ENCODE data around the gene KRT31.

Gene KRT31

DNA sequence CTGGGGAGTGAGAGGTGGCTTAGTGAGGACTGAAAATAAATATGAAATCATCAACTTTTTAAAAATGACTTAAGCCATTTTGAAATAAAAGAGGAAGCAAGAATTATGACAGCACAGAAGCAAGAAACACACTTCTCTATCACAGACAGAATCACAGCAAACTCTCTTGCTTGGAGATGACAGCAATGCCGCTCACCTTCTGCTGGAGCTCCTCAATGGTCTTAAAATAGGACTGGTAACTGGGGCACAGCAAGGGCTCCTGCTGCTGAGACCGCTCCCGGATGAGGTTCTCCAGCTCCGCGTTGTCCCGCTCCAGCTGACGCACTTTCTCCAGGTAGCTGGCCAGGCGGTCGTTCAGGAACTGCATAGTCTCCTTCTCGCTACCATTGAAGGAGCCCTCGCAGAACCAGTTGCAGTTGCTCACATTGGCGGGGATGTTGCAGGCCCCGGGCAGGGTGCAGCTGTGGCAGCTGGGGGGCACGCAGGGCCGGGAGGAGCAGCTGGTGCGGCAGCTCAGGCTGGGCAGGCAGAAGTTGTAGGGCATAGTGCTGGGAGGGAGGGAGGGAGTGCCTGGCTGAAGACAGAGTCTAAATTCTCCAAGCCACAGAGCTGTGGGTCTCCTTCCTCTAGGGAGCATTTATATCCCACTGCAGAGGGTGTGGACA, at the start of gene KRT31:
TSS of gene KRT31 (minus strand) at position 613 of the 665 bp plus-strand sequence. CDS start at position 544, 69 bp downstream.
- no peak within 1 kb of the TSS for H3K4me3 ChIP-seq (ENCODE audit: low read depth, low read length)
- no peak for DNase-seq (ENCODE audit: low read depth)

DNA sequence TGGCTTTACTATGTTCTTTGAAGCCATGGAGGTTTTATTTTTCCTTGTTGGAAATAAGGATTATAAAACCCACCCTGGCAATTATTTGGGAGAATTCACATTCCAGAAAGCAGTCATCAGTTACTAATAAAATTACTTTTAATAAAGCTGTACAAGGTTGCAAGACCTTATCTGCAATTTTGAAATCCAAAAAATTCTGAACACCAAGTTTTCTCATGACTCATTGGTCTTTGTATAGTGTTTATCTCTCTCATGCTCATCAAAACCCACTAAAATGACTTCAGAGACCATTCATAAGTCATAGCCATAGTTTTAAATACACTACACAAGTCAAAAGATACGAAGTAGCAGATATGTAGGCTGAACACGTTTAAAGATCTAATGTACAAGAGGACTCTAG, 49.4 kb upstream of the KRT31 start:
- no peak overlapping the region for H3K4me3 ChIP-seq (ENCODE audit: low read depth, low read length)
- TF ChIP-seq, protein P1, sequence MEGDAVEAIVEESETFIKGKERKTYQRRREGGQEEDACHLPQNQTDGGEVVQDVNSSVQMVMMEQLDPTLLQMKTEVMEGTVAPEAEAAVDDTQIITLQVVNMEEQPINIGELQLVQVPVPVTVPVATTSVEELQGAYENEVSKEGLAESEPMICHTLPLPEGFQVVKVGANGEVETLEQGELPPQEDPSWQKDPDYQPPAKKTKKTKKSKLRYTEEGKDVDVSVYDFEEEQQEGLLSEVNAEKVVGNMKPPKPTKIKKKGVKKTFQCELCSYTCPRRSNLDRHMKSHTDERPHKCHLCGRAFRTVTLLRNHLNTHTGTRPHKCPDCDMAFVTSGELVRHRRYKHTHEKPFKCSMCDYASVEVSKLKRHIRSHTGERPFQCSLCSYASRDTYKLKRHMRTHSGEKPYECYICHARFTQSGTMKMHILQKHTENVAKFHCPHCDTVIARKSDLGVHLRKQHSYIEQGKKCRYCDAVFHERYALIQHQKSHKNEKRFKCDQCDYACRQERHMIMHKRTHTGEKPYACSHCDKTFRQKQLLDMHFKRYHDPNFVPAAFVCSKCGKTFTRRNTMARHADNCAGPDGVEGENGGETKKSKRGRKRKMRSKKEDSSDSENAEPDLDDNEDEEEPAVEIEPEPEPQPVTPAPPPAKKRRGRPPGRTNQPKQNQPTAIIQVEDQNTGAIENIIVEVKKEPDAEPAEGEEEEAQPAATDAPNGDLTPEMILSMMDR (IDR thresholded peaks at IDR 0.05; ENCODE audit: low read depth, low read length, missing control alignments) = no peak
- no peak for DNase-seq (ENCODE audit: low read depth)

More for the DNA sequence above, at the start of gene KRT31:
- TF ChIP-seq, protein P1 (IDR thresholded peaks at IDR 0.05; ENCODE audit: low read depth, low read length, missing control alignments) = no peak

DNA sequence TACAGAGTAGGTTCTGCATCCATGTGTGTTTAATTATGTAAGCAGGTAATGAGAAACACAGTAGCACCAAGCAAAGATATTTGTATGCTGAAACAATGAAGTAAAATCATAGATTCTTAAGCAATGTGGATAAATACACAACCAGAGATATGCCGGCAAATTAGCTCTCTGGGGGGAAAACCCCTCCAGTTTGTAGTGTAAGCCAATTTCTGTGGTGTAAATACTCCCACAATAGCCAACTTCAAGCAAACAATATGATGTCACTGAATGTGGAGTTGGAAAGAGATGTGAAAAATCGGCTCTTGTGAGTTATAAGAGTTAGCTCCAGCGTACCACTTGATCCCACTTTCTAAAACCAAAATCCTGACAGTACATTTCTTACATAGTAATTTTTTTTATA, 47.2 kb upstream of the KRT31 start:
- no peak for DNase-seq (ENCODE audit: low read depth)
- TF ChIP-seq, protein P1 (IDR thresholded peaks at IDR 0.05; ENCODE audit: low read depth, low read length, missing control alignments) = no peak
- H3K4me3 ChIP-seq (ENCODE audit: low read depth, low read length) = no peak overlapping the region

DNA sequence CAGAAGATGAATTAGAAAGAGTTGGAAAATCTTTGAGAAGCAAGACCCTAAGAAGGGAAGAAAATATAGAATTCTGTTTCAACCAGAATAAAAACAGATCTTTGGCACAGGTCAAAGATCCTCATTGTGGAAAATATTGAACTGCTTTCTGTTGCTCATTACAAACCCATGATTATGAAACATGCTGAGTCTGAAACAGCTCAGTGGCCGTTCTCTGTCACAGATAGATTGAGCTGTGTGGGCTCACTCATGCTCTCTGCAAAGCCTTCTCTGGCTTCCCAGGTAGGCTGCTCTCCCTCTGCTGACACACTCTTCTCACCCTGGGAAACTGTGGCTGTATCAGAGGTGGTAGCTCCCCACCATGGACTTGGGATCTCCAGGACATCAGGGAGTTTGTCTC, 46.8 kb upstream of the KRT31 start:
- no peak for DNase-seq (ENCODE audit: low read depth)
- TF ChIP-seq, protein P1 (IDR thresholded peaks at IDR 0.05; ENCODE audit: low read depth, low read length, missing control alignments) = no peak
- H3K4me3 ChIP-seq (ENCODE audit: low read depth, low read length) = no peak overlapping the region

DNA sequence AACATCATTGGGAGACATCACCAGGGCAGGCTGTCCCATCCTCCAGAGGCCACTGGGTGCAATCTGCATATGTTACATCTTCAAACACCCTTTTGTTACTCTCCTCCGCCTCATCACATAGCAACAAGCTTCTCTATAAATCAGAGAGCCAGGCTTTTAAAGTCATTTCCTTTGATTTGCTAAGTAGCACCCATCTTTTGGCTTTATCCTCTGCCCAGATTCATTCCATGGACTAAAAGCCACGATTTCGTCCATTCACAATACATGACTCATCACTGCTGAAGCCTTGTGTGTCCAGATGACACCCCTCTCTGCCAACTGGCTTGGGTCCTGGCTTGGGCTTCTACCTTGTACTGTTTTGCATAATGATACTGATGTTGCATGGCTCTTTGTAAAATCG, 45.3 kb upstream of the KRT31 start:
- TF ChIP-seq, protein P1 (IDR thresholded peaks at IDR 0.05; ENCODE audit: low read depth, low read length, missing control alignments) = no peak
- H3K4me3 ChIP-seq (ENCODE audit: low read depth, low read length) = no peak overlapping the region
- no peak for DNase-seq (ENCODE audit: low read depth)

DNA sequence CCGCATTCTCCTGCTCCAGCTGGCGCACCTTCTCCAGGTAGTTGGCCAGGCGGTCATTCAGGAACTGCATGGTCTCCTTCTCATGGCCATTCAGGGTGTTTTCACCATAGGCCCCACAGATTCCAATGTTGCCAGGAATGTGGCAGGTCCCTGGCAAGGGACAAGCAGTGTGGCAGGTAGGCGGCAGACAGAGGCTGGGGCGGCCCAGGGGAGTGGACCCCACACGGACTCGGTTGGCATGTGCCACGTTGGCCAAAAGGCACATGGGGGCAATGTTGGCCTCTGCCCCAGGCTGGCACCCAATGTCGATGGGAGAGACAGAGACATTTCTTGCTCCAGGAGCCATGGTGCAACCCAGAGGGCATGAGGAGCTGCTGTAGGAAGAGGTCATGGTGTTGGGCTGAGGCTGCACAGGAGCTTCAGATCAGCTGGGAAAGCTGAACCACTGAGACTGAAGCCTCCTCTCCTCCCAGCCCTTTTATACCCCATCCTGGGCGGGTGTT, 43.2 kb upstream of the KRT31 start, which contains the start of gene KRT38:
TSS of gene KRT38 (minus strand) at position 453 of the 503 bp plus-strand sequence. CDS start at position 391, 62 bp downstream.
- H3K4me3 ChIP-seq (ENCODE audit: low read depth, low read length) = no peak within 1 kb of the TSS
- DNase-seq (ENCODE audit: low read depth) = no peak
- TF ChIP-seq, protein P1 (IDR thresholded peaks at IDR 0.05; ENCODE audit: low read depth, low read length, missing control alignments) = no peak

DNA sequence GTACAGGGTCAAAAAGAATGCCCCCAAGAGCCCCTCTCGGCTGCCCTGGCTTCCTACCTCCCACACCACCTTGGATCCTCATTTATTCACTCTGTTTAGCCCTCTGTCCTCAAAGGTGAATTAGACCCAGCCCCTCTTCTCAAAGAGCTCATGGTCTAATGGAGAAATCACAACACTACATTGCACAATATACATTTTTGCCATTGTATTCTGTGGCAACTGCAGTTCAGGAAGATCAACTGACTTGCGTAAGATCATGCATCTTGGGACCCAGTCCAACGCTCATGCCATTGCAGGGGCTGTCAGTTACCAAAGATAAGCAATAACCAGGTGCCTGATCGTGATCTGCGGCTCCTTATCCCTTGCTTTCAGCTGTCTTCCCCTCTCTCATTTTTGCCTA, 42.0 kb upstream of the KRT31 start:
- DNase-seq (ENCODE audit: low read depth) = no peak
- TF ChIP-seq, protein P1 (IDR thresholded peaks at IDR 0.05; ENCODE audit: low read depth, low read length, missing control alignments) = no peak
- no peak overlapping the region for H3K4me3 ChIP-seq (ENCODE audit: low read depth, low read length)

Data from GM12864 (cell line).